Sigmoid colon (tissue), 4 donors: ENCODE results near the gene RSPH1.

Experiments
- POLR2A ChIP-seq, 2 donors: fragments of 450-650 bp; IDR thresholded peaks; one replicate each; pipeline ENCODE4 v1.6.1; 2016; ENCODE audit warnings: antibody characterized with exemption in 2 of 2, mild to moderate bottlenecking in 2 of 2, moderate library complexity in 2 of 2
- POLR2AphosphoS5 ChIP-seq, 4 donors: sonication (generic); formaldehyde crosslinking; IDR thresholded peaks; one replicate each; pipeline ENCODE4 v1.6.1; 2017; ENCODE audit warnings: antibody characterized with exemption in 4 of 4
- TF ChIP-seq, protein P1 (sequence below), 4 experiments: fragments of 450-650 bp in 3 of 4; fragments of 200-600 bp in 1 of 4; IDR thresholded peaks; one replicate each; pipeline ENCODE4 v1.5.1; 2016 to 2019; ENCODE audit warnings: antibody characterized with exemption in 4 of 4, mild to moderate bottlenecking in 3 of 4, moderate library complexity in 2 of 4

DNA sequence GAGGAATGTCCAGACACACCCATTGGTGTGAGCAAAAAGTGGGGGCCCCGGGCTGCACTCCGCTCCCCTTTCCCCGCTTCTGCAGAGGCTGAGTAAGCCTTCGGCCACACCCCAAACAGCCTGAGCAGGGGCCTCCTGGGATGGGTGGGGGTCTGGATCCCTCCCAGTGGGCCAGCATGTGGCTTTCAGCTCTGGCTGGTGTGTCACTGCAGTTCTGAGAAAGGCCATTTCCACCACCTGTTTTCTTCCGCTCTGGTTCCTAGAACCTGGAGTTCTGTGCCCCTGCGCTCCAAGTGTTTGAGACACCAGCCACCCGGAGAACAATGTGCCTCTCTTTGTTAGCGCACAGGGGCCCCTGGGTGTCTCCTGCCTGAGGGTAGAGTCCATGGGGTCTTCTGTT, 48.5 kb upstream of the RSPH1 start:
- TF ChIP-seq, protein P1, sequence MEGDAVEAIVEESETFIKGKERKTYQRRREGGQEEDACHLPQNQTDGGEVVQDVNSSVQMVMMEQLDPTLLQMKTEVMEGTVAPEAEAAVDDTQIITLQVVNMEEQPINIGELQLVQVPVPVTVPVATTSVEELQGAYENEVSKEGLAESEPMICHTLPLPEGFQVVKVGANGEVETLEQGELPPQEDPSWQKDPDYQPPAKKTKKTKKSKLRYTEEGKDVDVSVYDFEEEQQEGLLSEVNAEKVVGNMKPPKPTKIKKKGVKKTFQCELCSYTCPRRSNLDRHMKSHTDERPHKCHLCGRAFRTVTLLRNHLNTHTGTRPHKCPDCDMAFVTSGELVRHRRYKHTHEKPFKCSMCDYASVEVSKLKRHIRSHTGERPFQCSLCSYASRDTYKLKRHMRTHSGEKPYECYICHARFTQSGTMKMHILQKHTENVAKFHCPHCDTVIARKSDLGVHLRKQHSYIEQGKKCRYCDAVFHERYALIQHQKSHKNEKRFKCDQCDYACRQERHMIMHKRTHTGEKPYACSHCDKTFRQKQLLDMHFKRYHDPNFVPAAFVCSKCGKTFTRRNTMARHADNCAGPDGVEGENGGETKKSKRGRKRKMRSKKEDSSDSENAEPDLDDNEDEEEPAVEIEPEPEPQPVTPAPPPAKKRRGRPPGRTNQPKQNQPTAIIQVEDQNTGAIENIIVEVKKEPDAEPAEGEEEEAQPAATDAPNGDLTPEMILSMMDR (IDR thresholded peaks at IDR 0.05), result no peak
- no peak for TF ChIP-seq POLR2AphosphoS5 (IDR thresholded peaks at IDR 0.05)
- TF ChIP-seq POLR2A (IDR thresholded peaks at IDR 0.05), result no peak
